ENCODE data around the gene CRTC1. TPM values are rescaled to one million over a fixed set of nuclear protein-coding genes. Genes with fewer than 3 reads are reported as not detected.

The CRTC1 gene
- total RNA-seq, 1 experiment from 2014 or later, result 19.0 TPM

DNA sequence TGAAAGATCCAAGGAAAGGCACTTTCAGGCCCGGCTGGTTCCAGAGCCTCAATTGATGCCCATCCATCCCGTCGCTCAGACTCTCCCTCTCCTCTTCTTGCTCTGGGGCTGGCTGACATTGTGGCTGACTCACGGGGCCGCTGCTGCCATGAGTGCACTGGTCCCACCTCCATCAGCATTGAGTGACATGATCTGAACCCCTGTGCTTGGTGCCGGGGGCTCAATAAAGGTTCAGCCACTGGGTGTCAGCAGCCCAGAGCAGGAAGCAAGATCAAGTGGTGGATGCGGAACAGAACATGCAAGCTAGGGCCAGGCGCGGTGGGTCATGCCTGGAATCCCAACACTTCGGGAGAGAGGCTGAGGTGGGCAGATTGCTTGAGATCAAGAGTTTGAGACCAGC lies 68.1 kb downstream of the CRTC1 start:
- no peaks in the 10 kb centered on the region for H3K27me3 Mint-ChIP-seq (ENCODE audit: low read depth)
- Histone ChIP-seq H3T11ph (ENCODE audit: low read length) (no peak overlapping the region), H3K23me2 (ENCODE audit: insufficient read length, low read depth, low read length, poor library complexity, severe bottlenecking) (no peaks in the 10 kb centered on the region), H2BK120ac (ENCODE audit: low read depth, low read length, poor library complexity, severe bottlenecking) (no peak overlapping the region), H3K4me1 (ENCODE audit: insufficient read depth, low read length) (no peaks in the 10 kb centered on the region), H2AFZ (ENCODE audit: low read length) (no peak overlapping the region), H4K8ac (replicated peaks; ENCODE audit: insufficient read length, low read depth, low read length) (no peak overlapping the region), H3K9me3 (ENCODE audit: control insufficient read depth, low read depth, low read length) (no peaks in the 10 kb centered on the region), H3K27me3 (ENCODE audit: insufficient read depth, low read length) (no peaks in the 10 kb centered on the region), H3K4me2 (ENCODE audit: insufficient read depth, insufficient read length, low read length) (no peak overlapping the region), H4K20me1 (ENCODE audit: control insufficient read depth, insufficient read depth, insufficient read length) (no peaks in the 10 kb centered on the region), H3K56ac (ENCODE audit: insufficient read length, low read depth, low read length) (no peak overlapping the region), H3K79me1 (ENCODE audit: insufficient read depth, low read depth, low read length, poor library complexity, severe bottlenecking) (no peaks in the 10 kb centered on the region), H3K27ac (ENCODE audit: insufficient read length, low read depth, low read length) (no peak overlapping the region), H3K18ac (ENCODE audit: insufficient read length, low read depth, low read length) (no peak overlapping the region), H4K5ac (ENCODE audit: insufficient read length, low read depth, low read length) (no peak overlapping the region), H2BK20ac (ENCODE audit: low read depth, low read length, poor library complexity, severe bottlenecking) (no peak overlapping the region), H3K23ac (ENCODE audit: insufficient read length, low read depth, low read length) (no peak overlapping the region), H4K91ac (ENCODE audit: insufficient read length, low read depth, low read length) (no peak overlapping the region), H2AK5ac (ENCODE audit: insufficient read length, low read length) (no peak overlapping the region), H2BK12ac (ENCODE audit: insufficient read length, low read depth, low read length) (no peak overlapping the region), H3K9ac (ENCODE audit: extremely low read depth, insufficient read length, low read length) (no peak overlapping the region), H3K79me2 (ENCODE audit: insufficient read depth, low read length) (no peaks in the 10 kb centered on the region), H3K4ac (ENCODE audit: low read depth, low read length) (no peak overlapping the region), H2BK5ac (ENCODE audit: insufficient read length, low read length) (no peak overlapping the region), H3K14ac (ENCODE audit: insufficient read depth, low read length) (no peak overlapping the region; the same call in 1 of the 2 replicates), H2BK15ac (ENCODE audit: low read depth, low read length) (no peak overlapping the region; the same call in 1 of the 2 replicates)
- peak overlapping the region in 1 of 3 experiments; percentile 46; a peak in 1 of 7 replicates for H3K27ac Mint-ChIP-seq
- H3K4me1 Mint-ChIP-seq, result peaks cover 7 to 19% of the 10 kb centered on the region in 2 experiments
- DNase-seq, result no peak
- TF ChIP-seq, protein P1, sequence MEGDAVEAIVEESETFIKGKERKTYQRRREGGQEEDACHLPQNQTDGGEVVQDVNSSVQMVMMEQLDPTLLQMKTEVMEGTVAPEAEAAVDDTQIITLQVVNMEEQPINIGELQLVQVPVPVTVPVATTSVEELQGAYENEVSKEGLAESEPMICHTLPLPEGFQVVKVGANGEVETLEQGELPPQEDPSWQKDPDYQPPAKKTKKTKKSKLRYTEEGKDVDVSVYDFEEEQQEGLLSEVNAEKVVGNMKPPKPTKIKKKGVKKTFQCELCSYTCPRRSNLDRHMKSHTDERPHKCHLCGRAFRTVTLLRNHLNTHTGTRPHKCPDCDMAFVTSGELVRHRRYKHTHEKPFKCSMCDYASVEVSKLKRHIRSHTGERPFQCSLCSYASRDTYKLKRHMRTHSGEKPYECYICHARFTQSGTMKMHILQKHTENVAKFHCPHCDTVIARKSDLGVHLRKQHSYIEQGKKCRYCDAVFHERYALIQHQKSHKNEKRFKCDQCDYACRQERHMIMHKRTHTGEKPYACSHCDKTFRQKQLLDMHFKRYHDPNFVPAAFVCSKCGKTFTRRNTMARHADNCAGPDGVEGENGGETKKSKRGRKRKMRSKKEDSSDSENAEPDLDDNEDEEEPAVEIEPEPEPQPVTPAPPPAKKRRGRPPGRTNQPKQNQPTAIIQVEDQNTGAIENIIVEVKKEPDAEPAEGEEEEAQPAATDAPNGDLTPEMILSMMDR (conservative IDR thresholded peaks at IDR 0.05), result no peak
- no peaks in the 10 kb centered on the region for H3K9me3 Mint-ChIP-seq
- H3K4me3 Mint-ChIP-seq, result no peak overlapping the region
- WGBS (ENCODE audit: extremely low coverage, insufficient read length, low lambda C conversion rate), result no CpG with 5 or more reads among the region's 10 CpGs
- H3K36me3 Mint-ChIP-seq (ENCODE audit: insufficient read depth in 1 of 3, low read depth in 3 of 3), result peaks cover 3 to 33% (median 11%) of the 10 kb centered on the region in 3 experiments; a peak in 6 of 7 replicates

Measured in H9 (cell line).